Endothelial cell of umbilical vein (primary cell): ENCODE data around the gene LATS2. TPM values are rescaled to one million over a fixed set of nuclear protein-coding genes. Genes with fewer than 3 reads are reported as not detected.

ENCODE experiments used
- BruUV-seq: library from RNA; stranded (reverse); fragments of 400-500 nt; replicated peaks from 2 replicates; lab custom pipeline; 2021; lab: Mats Ljungman, UMichigan
- CTCF ChIA-PET: fragments of 300-600, 350-600 bp; sonication (Branson Sonifier 250); formaldehyde crosslinking; loops from one replicate; lab custom pipeline; 2021; ENCODE audit warnings: antibody characterized with exemption, inconsistent platforms; lab: Charles Lee
- POLR2A ChIA-PET: fragments of 300-600, 350-600 bp; sonication (Branson Sonifier 250); formaldehyde crosslinking; loops from one replicate; lab custom pipeline; 2021; ENCODE audit warnings: antibody characterized with exemption, inconsistent platforms; lab: Charles Lee
- DNase-seq: peaks from one replicate; pipeline ENCODE4 v3.0.0-alpha.2; 2011; ENCODE audit warnings: low read depth, low spot score
- FAIRE-seq: peaks from 2 replicates; lab custom pipeline; 2011; peaks lifted over from hg19 to GRCh38; lab: Jason Lieb, UNC
- H2AFZ ChIP-seq: 2 replicates; pipeline ENCODE4 v1.6.0; 2012; ENCODE audit warnings: low read depth, low read length, control low read depth, inconsistent platforms
- H3K27ac ChIP-seq: 2 replicates; pipeline ENCODE4 v1.5.1; 2011; ENCODE audit warnings: low read depth, mild to moderate bottlenecking, control low read depth, low read length, moderate library complexity; ENCODE audit not compliant: insufficient read depth
- H3K27me3 ChIP-seq, 2 experiments: 2 replicates each; pipeline versions ENCODE4 v1.6.0 to v1.6.1; 2011; ENCODE audit warnings: low read length in 2 of 2, mixed read lengths in 1 of 2; ENCODE audit not compliant: control insufficient read depth in 2 of 2, insufficient read depth in 2 of 2
- H3K36me3 ChIP-seq, 2 experiments: 2 replicates in 1 of 2; 3 replicates in 1 of 2; pipeline ENCODE4 v1.5.1; 2011; ENCODE audit warnings: low read length in 2 of 2, mild to moderate bottlenecking in 1 of 2, moderate library complexity in 1 of 2; ENCODE audit not compliant: control insufficient read depth in 2 of 2, insufficient read depth in 2 of 2; ENCODE audit errors: extremely low read depth in 1 of 2
- H3K4me1 ChIP-seq: 3 replicates; pipeline ENCODE4 v1.5.1; 2011; ENCODE audit warnings: mild to moderate bottlenecking, low read length; ENCODE audit not compliant: control insufficient read depth, insufficient read depth; ENCODE audit errors: extremely low read depth
- H3K4me2 ChIP-seq: 2 replicates; pipeline ENCODE4 v1.6.1; 2011; ENCODE audit warnings: low read length, control low read depth, mixed read lengths; ENCODE audit not compliant: insufficient read depth
- H3K4me3 ChIP-seq, 3 experiments: fragments of 200-600 bp in 1 of 3; sonication (generic), shearing (Covaris generic) in 1 of 3; replicated peaks in 1 of 3; 2 replicates each; pipeline ENCODE4 v1.5.1; 2011 to 2016; ENCODE audit warnings: control low read depth in 3 of 3, low read length in 3 of 3, mild to moderate bottlenecking in 2 of 3, inconsistent platforms in 1 of 3, low read depth in 1 of 3, moderate library complexity in 1 of 3; ENCODE audit not compliant: insufficient read depth in 1 of 3
- H3K79me2 ChIP-seq: 2 replicates; pipeline ENCODE4 v1.6.0; 2012; ENCODE audit warnings: low read length, inconsistent platforms; ENCODE audit not compliant: control insufficient read depth, insufficient read depth
- H3K9ac ChIP-seq: replicated peaks from 2 replicates; pipeline ENCODE3; 2011; ENCODE audit warnings: low read length, control low read depth; ENCODE audit not compliant: insufficient read depth; ENCODE audit errors: extremely low read depth
- H3K9me1 ChIP-seq: replicated peaks from 3 replicates; pipeline ENCODE4 v1.6.0; 2011; ENCODE audit warnings: mild to moderate bottlenecking, low read length; ENCODE audit not compliant: control insufficient read depth, insufficient read depth; ENCODE audit errors: extremely low read depth
- H3K9me3 ChIP-seq: replicated peaks from 2 replicates; pipeline ENCODE4 v1.5.1; 2012; ENCODE audit warnings: low read length, inconsistent platforms; ENCODE audit not compliant: control insufficient read depth, insufficient read depth
- H4K20me1 ChIP-seq: replicated peaks from 2 replicates; pipeline ENCODE3; 2011; ENCODE audit warnings: mild to moderate bottlenecking, low read length; ENCODE audit not compliant: control insufficient read depth, insufficient read depth; ENCODE audit errors: extremely low read depth
- CTCF ChIP-seq, 2 donors: IDR thresholded peaks; 1 replicate in 1 of 2; 2 replicates in 1 of 2; pipeline ENCODE4 v1.5.1; 2011; ENCODE audit warnings: low read length in 2 of 2, mild to moderate bottlenecking in 2 of 2, moderate library complexity in 2 of 2, control low read depth in 1 of 2, inconsistent platforms in 1 of 2, low read depth in 1 of 2; ENCODE audit not compliant: insufficient read depth in 1 of 2; ENCODE audit errors: extremely low read depth in 1 of 2
- EZH2 ChIP-seq: IDR thresholded peaks from 2 replicates; pipeline ENCODE4 v1.6.1; 2012; ENCODE audit warnings: borderline replicate concordance, low read depth, mild to moderate bottlenecking, moderate library complexity, low read length, inconsistent platforms; ENCODE audit not compliant: severe bottlenecking
- FOS ChIP-seq: IDR thresholded peaks from 2 replicates; pipeline ENCODE4 v1.6.1; 2011; ENCODE audit warnings: mild to moderate bottlenecking, low read length, moderate library complexity, borderline replicate concordance; ENCODE audit not compliant: insufficient read depth
- GATA2 ChIP-seq: IDR thresholded peaks from 2 replicates; pipeline ENCODE4 v1.7.0; 2011; ENCODE audit warnings: low read depth, mild to moderate bottlenecking, moderate library complexity, mixed read lengths, low read length; ENCODE audit not compliant: insufficient read length, insufficient read depth
- MAX ChIP-seq: IDR thresholded peaks from 2 replicates; pipeline ENCODE4 v1.6.1; 2011; ENCODE audit not compliant: insufficient read depth, insufficient read length
- POLR2A ChIP-seq: IDR thresholded peaks from 2 replicates; pipeline ENCODE4 v1.6.1; 2012; ENCODE audit warnings: low read depth, mild to moderate bottlenecking, control low read depth, low read length
- dilution Hi-C: fragments of 300-500 bp; cut with MboI; formaldehyde crosslinking; loops from one replicate; pipeline ENCODE4 v1.15.0; 2019; ENCODE audit warnings: low sequenced_read_pairs; ENCODE audit not compliant: extremely low pct_ligation_motif_present
- intact Hi-C: fragments of 100-400 bp; cut with micrococcal nuclease; formaldehyde crosslinking; loops from one replicate; pipeline ENCODE4 v1.10.0; 2022
- polyA plus RNA-seq, 4 experiments: library from polyadenylated mRNA; depleted of rRNA in 3 of 4; stranded (reverse) in 3 of 4; unstranded in 1 of 4; fragments of >200 nt; gene quantifications; 2 replicates each; pipeline versions ENCODE4 v1.2.1 to v1.2.3, GENCODE V29; 2011 to 2012; ENCODE audit warnings: missing spikeins in 1 of 4
- total RNA-seq: library from RNA; stranded (reverse); gene quantifications from 2 replicates; pipeline ENCODE4 v1.2.3, GENCODE V29; 2021

The LATS2 gene
- total and polyA plus RNA-seq, 2 donors (not counting 3 experiments of a cell fraction or from before 2014, with no cell fraction given): 33.5 to 67.6 TPM

DNA sequence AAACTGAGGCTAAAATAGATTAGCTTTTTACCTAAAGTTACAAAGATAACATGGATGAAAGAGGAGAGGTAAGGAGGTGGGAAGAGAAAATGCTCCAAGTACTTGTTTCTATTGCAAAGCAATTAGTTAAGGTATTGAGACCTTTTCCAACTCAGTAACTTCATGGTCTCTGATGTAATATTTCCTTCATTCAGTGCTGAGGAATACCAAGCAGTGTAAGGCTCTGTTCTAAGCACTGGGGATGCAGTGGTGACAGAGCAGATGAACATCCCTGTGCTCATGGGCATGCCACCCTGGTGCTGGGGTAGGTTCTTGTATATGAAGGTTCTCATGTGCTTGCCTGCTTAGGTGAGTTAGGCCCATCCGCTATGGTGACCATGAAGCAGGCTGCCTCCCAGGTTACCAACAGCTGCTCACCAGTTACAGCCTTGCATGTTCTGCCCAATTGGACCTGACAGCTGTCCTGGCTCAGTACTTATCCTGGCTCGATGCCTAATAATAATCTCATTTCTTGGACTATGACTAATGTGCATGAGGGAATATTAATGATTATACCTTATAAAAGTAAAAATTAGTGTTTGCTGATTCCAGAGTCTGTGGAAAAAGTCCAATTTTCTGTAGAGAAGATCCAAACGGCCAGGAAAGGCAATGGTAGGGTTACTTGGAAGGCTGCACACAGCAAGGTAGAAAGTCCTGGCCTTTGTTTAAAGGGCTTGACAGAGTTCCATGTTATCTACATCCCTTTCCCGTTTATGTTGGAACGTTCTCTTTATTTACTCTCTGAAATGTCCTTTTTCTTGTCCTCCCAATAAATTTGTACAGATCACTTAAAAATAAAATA, 48.3 kb downstream of the LATS2 start:
- CTCF ChIA-PET: no interaction called here
- H3K4me3 ChIP-seq: no peak overlapping the region

More for the DNA sequence above, 48.3 kb downstream of the LATS2 start:
- POLR2A ChIA-PET: interaction anchor here (0.7 kb wide), 1 partner anchor 47 kb away, joined by 4 read pairs; no protein-coding TSS in a partner anchor
- Histone ChIP-seq H2AFZ (no peak overlapping the region), H3K27ac (peak overlapping the region; percentile 10), H3K9me3 (no peaks in the 10 kb centered on the region), H3K9me1 (no peaks in the 10 kb centered on the region), H3K9ac (no peak overlapping the region), H4K20me1 (peaks cover 16% of the 10 kb centered on the region), H3K27me3 (no peaks in the 10 kb centered on the region), H3K36me3 (peaks cover 0 to 2% of the 10 kb centered on the region in 2 experiments), H3K79me2 (peaks cover 92% of the 10 kb centered on the region), H3K4me2 (no peak overlapping the region), H3K4me1 (peaks cover 43% of the 10 kb centered on the region)
- DNase-seq: peak; percentile 62
- no TSS peak for BruUV-seq
- dilution Hi-C loops: no loop called here
- intact Hi-C loops: no loop called here
- FAIRE-seq: no peak
- TF ChIP-seq MAX (no peak), GATA2 (peak; percentile 42), EZH2 (no peak), POLR2A (no peak), FOS (no peak), CTCF (IDR thresholded peaks at IDR 0.05; ENCODE audit: extremely low read depth in 1 of 2, insufficient read depth in 1 of 2, low read depth in 1 of 2, low read length in 2 of 2) (no peak)
